Liver (tissue), 9 donors: ENCODE data around the gene GNRH2. TPM values are rescaled to one million over a fixed set of nuclear protein-coding genes. Genes with fewer than 3 reads are reported as not detected.

Source experiments
- DNase-seq: peaks from one replicate; pipeline ENCODE4 v3.0.0-alpha.2; 2017; ENCODE audit warnings: low spot score
- H3K27ac ChIP-seq, 2 donors: one replicate each; pipeline ENCODE4 v1.7.0; 2013; ENCODE audit warnings: inconsistent platforms in 2 of 2, low read length in 2 of 2, control low read depth in 1 of 2, low read depth in 1 of 2, mild to moderate bottlenecking in 1 of 2
- H3K27me3 ChIP-seq, 4 donors: one replicate each; pipeline versions ENCODE4 v1.6.1 to v1.7.0; 2013; ENCODE audit warnings: low read length in 3 of 4, inconsistent platforms in 1 of 4, mild to moderate bottlenecking in 1 of 4, moderate library complexity in 1 of 4; ENCODE audit not compliant: control insufficient read depth in 4 of 4, insufficient read depth in 4 of 4
- H3K36me3 ChIP-seq, 4 donors: one replicate each; pipeline versions ENCODE4 v1.6.1 to v1.7.0; 2013; ENCODE audit warnings: low read length in 3 of 4, mild to moderate bottlenecking in 3 of 4, low read depth in 1 of 4, moderate library complexity in 1 of 4; ENCODE audit not compliant: control insufficient read depth in 4 of 4, insufficient read depth in 3 of 4
- H3K4me1 ChIP-seq, 4 donors: one replicate each; pipeline versions ENCODE4 v1.6.1 to v1.7.0; 2013; ENCODE audit warnings: low read length in 3 of 4, mild to moderate bottlenecking in 3 of 4, moderate library complexity in 1 of 4; ENCODE audit not compliant: control insufficient read depth in 4 of 4, insufficient read depth in 4 of 4
- H3K4me3 ChIP-seq, 3 donors: one replicate each; pipeline versions ENCODE4 v1.6.1 to v1.7.0; 2013; ENCODE audit warnings: low read length in 3 of 3, control low read depth in 1 of 3, low read depth in 1 of 3, mild to moderate bottlenecking in 1 of 3
- H3K9ac ChIP-seq, 2 donors: one replicate each; pipeline ENCODE4 v1.7.0; 2013; ENCODE audit warnings: low read length in 2 of 2, mild to moderate bottlenecking in 2 of 2, moderate library complexity in 2 of 2, control low read depth in 1 of 2, low read depth in 1 of 2
- H3K9me3 ChIP-seq, 4 donors: one replicate each; pipeline versions ENCODE4 v1.6.1 to v1.7.0; 2013; ENCODE audit warnings: low read length in 3 of 4; ENCODE audit not compliant: control insufficient read depth in 4 of 4
- FOXA1 ChIP-seq: IDR thresholded peaks from 2 replicates; pipeline ENCODE4 v1.6.1; 2016; ENCODE audit warnings: antibody characterized with exemption
- FOXA2 ChIP-seq: IDR thresholded peaks from 2 replicates; pipeline ENCODE4 v1.6.1; 2016; ENCODE audit warnings: antibody characterized with exemption
- GABPA ChIP-seq, 2 donors: IDR thresholded peaks in 1 of 2; conservative IDR thresholded peaks in 1 of 2; 2 replicates each; pipeline ENCODE4 v1.6.1; 2016; ENCODE audit warnings: antibody characterized with exemption in 2 of 2, mild to moderate bottlenecking in 1 of 2, moderate library complexity in 1 of 2
- HNF4A ChIP-seq, 2 donors: conservative IDR thresholded peaks; 2 replicates each; pipeline ENCODE4 v1.6.1; 2016; ENCODE audit warnings: antibody characterized with exemption in 2 of 2, mild to moderate bottlenecking in 2 of 2
- HNF4G ChIP-seq: IDR thresholded peaks from 2 replicates; pipeline ENCODE4 v1.6.1; 2016; ENCODE audit warnings: antibody characterized with exemption
- JUND ChIP-seq, 2 donors: IDR thresholded peaks; 2 replicates each; pipeline ENCODE4 v1.6.1; 2016; ENCODE audit warnings: antibody characterized with exemption in 2 of 2
- NR2F2 ChIP-seq: IDR thresholded peaks from 2 replicates; pipeline ENCODE4 v1.6.1; 2016; ENCODE audit warnings: antibody characterized with exemption
- RAD21 ChIP-seq, 2 donors: IDR thresholded peaks; 2 replicates each; pipeline ENCODE4 v1.6.1; 2016; ENCODE audit warnings: antibody characterized with exemption in 2 of 2, mild to moderate bottlenecking in 2 of 2
- RXRA ChIP-seq, 2 donors: IDR thresholded peaks; 2 replicates each; pipeline ENCODE4 v1.6.1; 2017 to 2018; ENCODE audit warnings: antibody characterized with exemption in 2 of 2, mild to moderate bottlenecking in 1 of 2
- SP1 ChIP-seq: IDR thresholded peaks from 2 replicates; pipeline ENCODE4 v1.6.1; 2018; ENCODE audit warnings: antibody characterized with exemption, mild to moderate bottlenecking
- TAF1 ChIP-seq: conservative IDR thresholded peaks from 2 replicates; pipeline ENCODE4 v1.6.1; 2016; ENCODE audit warnings: antibody characterized with exemption, mild to moderate bottlenecking
- WGBS: extraction: QIAGEN DNeasy Blood & Tissue Kit; methylation state at CpG from one replicate; pipeline ENCODE4 v1.1.7; 2013; 5-methylcytosine and 5-hydroxymethylcytosine counted together
- polyA plus RNA-seq, 2 donors: library from polyadenylated mRNA; stranded (reverse) in 1 of 2; unstranded in 1 of 2; fragments of 200-250 nt in 1 of 2; fragments of >200 nt in 1 of 2; fragmentation: Nextera tagmentation in 1 of 2; extraction: Ambion mirVana in 1 of 2; gene quantifications; one replicate each; pipeline versions ENCODE4 v1.2.1 to v1.2.3, GENCODE V29; 2013 to 2015
- total RNA-seq, 2 donors: library from RNA; depleted of rRNA; stranded (reverse); fragments of >200 nt; gene quantifications; one replicate each; pipeline ENCODE4 v1.2.3, GENCODE V29; 2014
- TF ChIP-seq, protein P1 (sequence below): IDR thresholded peaks from 2 replicates; pipeline ENCODE4 v1.6.1; 2016; ENCODE audit warnings: antibody characterized with exemption
- TF ChIP-seq, protein P2 (sequence below): IDR thresholded peaks from 2 replicates; pipeline ENCODE4 v1.6.1; 2016; ENCODE audit warnings: antibody characterized with exemption, mild to moderate bottlenecking
- TF ChIP-seq, protein P3 (sequence below): IDR thresholded peaks from 2 replicates; pipeline ENCODE4 v1.6.1; 2016; ENCODE audit warnings: antibody characterized with exemption
- TF ChIP-seq, protein P4 (sequence below): IDR thresholded peaks from 2 replicates; pipeline ENCODE4 v1.6.1; 2016; ENCODE audit warnings: antibody characterized with exemption
- TF ChIP-seq, protein P5 (sequence below): fragments of 150-350 bp; IDR thresholded peaks from 2 replicates; pipeline ENCODE4 v1.5.1; 2017; ENCODE audit warnings: improper control_type of control experiment, low read depth, low read length; ENCODE audit not compliant: missing input control
- donor health status: healthy.
- donor health status: healthy.
- donor health status: healthy.
- donor health status: healthy.
- donor health status: healthy.

GNRH2 gene
- total and polyA plus RNA-seq, 4 donors = 0.25 to 0.58 (median 0.44) TPM; not detected in 1

DNA sequence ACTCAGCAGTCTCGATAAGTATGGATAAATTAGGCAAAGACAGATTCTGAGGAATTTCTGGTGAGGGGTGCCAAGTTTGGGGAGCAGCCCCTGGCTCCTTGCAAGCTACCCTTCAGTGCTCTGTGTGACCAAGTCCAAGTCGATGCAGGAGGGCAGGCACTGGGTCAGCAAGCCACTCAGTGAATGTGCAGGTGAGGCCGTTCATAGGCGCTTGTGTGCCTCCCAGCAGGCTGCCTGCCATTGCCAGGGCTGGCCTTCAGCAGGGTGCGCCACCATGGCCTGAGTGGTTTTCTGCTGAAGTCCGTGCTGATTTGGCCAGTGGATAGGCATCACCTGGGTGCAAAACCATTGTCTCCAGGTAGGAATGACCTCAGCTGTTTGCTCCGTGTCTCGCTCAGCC lies 3.3 kb upstream of the GNRH2 start:
- H3K27ac ChIP-seq = no peak overlapping the region
- DNase-seq = no peak
- peaks cover 5 to 35% (median 21%) of the 10 kb centered on the region in 4 donors for H3K4me1 ChIP-seq
- peaks cover 0 to 22% (median 17%) of the 10 kb centered on the region in 4 donors for H3K36me3 ChIP-seq
- no peak overlapping the region for H3K9ac ChIP-seq
- no peaks in the 10 kb centered on the region for H3K9me3 ChIP-seq
- no peak overlapping the region for H3K4me3 ChIP-seq
- no peak for TF ChIP-seq SP1
- TF ChIP-seq, protein P1, sequence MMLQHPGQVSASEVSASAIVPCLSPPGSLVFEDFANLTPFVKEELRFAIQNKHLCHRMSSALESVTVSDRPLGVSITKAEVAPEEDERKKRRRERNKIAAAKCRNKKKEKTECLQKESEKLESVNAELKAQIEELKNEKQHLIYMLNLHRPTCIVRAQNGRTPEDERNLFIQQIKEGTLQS = no peak
- TF ChIP-seq TAF1 = no peak
- TF ChIP-seq, protein P2, sequence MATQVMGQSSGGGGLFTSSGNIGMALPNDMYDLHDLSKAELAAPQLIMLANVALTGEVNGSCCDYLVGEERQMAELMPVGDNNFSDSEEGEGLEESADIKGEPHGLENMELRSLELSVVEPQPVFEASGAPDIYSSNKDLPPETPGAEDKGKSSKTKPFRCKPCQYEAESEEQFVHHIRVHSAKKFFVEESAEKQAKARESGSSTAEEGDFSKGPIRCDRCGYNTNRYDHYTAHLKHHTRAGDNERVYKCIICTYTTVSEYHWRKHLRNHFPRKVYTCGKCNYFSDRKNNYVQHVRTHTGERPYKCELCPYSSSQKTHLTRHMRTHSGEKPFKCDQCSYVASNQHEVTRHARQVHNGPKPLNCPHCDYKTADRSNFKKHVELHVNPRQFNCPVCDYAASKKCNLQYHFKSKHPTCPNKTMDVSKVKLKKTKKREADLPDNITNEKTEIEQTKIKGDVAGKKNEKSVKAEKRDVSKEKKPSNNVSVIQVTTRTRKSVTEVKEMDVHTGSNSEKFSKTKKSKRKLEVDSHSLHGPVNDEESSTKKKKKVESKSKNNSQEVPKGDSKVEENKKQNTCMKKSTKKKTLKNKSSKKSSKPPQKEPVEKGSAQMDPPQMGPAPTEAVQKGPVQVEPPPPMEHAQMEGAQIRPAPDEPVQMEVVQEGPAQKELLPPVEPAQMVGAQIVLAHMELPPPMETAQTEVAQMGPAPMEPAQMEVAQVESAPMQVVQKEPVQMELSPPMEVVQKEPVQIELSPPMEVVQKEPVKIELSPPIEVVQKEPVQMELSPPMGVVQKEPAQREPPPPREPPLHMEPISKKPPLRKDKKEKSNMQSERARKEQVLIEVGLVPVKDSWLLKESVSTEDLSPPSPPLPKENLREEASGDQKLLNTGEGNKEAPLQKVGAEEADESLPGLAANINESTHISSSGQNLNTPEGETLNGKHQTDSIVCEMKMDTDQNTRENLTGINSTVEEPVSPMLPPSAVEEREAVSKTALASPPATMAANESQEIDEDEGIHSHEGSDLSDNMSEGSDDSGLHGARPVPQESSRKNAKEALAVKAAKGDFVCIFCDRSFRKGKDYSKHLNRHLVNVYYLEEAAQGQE = no peak
- TF ChIP-seq, protein P3, sequence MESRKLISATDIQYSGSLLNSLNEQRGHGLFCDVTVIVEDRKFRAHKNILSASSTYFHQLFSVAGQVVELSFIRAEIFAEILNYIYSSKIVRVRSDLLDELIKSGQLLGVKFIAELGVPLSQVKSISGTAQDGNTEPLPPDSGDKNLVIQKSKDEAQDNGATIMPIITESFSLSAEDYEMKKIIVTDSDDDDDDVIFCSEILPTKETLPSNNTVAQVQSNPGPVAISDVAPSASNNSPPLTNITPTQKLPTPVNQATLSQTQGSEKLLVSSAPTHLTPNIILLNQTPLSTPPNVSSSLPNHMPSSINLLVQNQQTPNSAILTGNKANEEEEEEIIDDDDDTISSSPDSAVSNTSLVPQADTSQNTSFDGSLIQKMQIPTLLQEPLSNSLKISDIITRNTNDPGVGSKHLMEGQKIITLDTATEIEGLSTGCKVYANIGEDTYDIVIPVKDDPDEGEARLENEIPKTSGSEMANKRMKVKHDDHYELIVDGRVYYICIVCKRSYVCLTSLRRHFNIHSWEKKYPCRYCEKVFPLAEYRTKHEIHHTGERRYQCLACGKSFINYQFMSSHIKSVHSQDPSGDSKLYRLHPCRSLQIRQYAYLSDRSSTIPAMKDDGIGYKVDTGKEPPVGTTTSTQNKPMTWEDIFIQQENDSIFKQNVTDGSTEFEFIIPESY = no peak
- no peak for TF ChIP-seq NR2F2
- no peak for TF ChIP-seq FOXA1
- no peak for TF ChIP-seq HNF4G
- no peak for TF ChIP-seq HNF4A (conservative IDR thresholded peaks at IDR 0.05)
- TF ChIP-seq, protein P4, sequence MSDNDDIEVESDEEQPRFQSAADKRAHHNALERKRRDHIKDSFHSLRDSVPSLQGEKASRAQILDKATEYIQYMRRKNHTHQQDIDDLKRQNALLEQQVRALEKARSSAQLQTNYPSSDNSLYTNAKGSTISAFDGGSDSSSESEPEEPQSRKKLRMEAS = no peak
- TF ChIP-seq RXRA (IDR thresholded peaks at IDR 0.05) = no peak
- TF ChIP-seq, protein P5, sequence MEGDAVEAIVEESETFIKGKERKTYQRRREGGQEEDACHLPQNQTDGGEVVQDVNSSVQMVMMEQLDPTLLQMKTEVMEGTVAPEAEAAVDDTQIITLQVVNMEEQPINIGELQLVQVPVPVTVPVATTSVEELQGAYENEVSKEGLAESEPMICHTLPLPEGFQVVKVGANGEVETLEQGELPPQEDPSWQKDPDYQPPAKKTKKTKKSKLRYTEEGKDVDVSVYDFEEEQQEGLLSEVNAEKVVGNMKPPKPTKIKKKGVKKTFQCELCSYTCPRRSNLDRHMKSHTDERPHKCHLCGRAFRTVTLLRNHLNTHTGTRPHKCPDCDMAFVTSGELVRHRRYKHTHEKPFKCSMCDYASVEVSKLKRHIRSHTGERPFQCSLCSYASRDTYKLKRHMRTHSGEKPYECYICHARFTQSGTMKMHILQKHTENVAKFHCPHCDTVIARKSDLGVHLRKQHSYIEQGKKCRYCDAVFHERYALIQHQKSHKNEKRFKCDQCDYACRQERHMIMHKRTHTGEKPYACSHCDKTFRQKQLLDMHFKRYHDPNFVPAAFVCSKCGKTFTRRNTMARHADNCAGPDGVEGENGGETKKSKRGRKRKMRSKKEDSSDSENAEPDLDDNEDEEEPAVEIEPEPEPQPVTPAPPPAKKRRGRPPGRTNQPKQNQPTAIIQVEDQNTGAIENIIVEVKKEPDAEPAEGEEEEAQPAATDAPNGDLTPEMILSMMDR = no peak
- TF ChIP-seq JUND (IDR thresholded peaks at IDR 0.05) = no peak
- 96% methylated on average over 8 of the region's 8 CpGs for WGBS
- H3K27me3 ChIP-seq = no peaks in the 10 kb centered on the region

DNA sequence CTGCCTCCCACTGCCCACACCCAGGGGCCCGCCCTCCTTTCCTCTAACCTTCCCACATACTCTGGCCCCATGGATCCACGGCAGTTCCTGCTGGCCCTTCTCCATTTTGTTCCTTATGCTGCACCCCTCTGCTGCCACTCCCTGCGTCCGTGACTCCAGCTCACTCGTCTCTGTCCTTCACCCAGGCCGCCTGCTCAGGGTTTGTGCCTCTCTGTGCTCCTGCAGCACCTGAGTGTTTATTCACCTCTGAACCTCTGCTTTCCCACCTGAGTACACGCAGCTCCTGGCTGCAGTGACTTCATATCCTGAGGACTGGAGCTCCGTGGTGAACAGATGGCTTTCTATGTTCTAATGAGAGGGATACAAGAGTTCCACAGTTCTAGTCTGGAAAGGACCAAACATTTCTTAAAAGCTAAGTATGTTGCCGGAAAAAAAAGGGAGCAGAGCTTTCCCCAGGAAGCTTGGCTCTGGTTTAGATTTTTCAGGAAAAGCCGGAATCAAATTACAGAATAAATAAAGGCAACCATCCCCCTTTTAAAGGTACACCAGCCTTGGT lies 1.5 kb upstream of the GNRH2 start:
- 26% methylated on average over 10 of the region's 10 CpGs for WGBS
- no peak for DNase-seq

More for the DNA sequence above, 1.5 kb upstream of the GNRH2 start:
- peak overlapping the region; percentile 74 to 82 for H3K27ac ChIP-seq
- peak overlapping the region; percentile 8 to 47 (median 36) for H3K4me3 ChIP-seq
- H3K9ac ChIP-seq = peak overlapping the region; percentile 19 to 52
- peaks cover 5 to 39% (median 25%) of the 10 kb centered on the region in 4 donors for H3K4me1 ChIP-seq
- H3K9me3 ChIP-seq = no peaks in the 10 kb centered on the region
- H3K27me3 ChIP-seq = no peaks in the 10 kb centered on the region
- H3K36me3 ChIP-seq = peaks cover 0 to 11% (median 8%) of the 10 kb centered on the region in 4 donors
- TF ChIP-seq RAD21 (IDR thresholded peaks at IDR 0.05) (no peak), HNF4G (no peak), GABPA (IDR thresholded peaks at IDR 0.05 in 1 of 2, conservative IDR thresholded peaks at IDR 0.05 in 1 of 2) (peak in 1 of 2 donors; percentile 69), TAF1 (peak; percentile 51), FOXA2 (peak; percentile 65), FOXA1 (peak; percentile 3)
- TF ChIP-seq, protein P2 = no peak
- TF ChIP-seq, protein P1 = no peak
- TF ChIP-seq, protein P5 = no peak
